Kidney capillary endothelial cell (primary cell): ENCODE results near the gene SSBP4.
A peak's percentile ranks its signal among the peaks of the same experiment; 100 is the strongest.

Experiments used
- DNase-seq: peaks from one replicate; pipeline ENCODE4 v3.0.0-alpha.2; 2018; ENCODE audit warnings: low spot score

The SSBP4 gene

GRCh38 chr19:18469069-18469846, 50.1 kb downstream of the SSBP4 start:
- DNase-seq, result peak; percentile 53

- no peak for DNase-seq
Observed at GRCh38 chr19:18470787-18471186, 51.6 kb downstream of the SSBP4 start.

GRCh38 chr19:18473003-18473705, 54.0 kb downstream of the SSBP4 start:
- no peak for DNase-seq

GRCh38 chr19:18473706-18474087, 54.5 kb downstream of the SSBP4 start:
- no peak for DNase-seq

- DNase-seq, result no peak
Observed at GRCh38 chr19:18474366-18474887, 55.2 kb downstream of the SSBP4 start.

- no peak for DNase-seq
Observed at GRCh38 chr19:18475004-18475453, 55.8 kb downstream of the SSBP4 start.

- no peak for DNase-seq
Observed at GRCh38 chr19:18475762-18476331, 56.6 kb downstream of the SSBP4 start.

GRCh38 chr19:18476507-18477041, 57.4 kb downstream of the SSBP4 start:
- no peak for DNase-seq

- no peak for DNase-seq
Observed at GRCh38 chr19:18477042-18477779, 58.0 kb downstream of the SSBP4 start.

GRCh38 chr19:18477974-18478373, 58.8 kb downstream of the SSBP4 start:
- DNase-seq, result no peak

- peak; percentile 69 for DNase-seq
Observed at GRCh38 chr19:18478545-18479311, 59.5 kb downstream of the SSBP4 start.

GRCh38 chr19:18480006-18480691, 61.0 kb downstream of the SSBP4 start:
- no peak for DNase-seq

- no peak for DNase-seq
Observed at GRCh38 chr19:18481505-18482222, 62.5 kb downstream of the SSBP4 start.

GRCh38 chr19:18483119-18483890, 64.1 kb downstream of the SSBP4 start:
- no peak for DNase-seq
